CD4-positive, alpha-beta T cell treated with Interleukin-21 for 1 hour (primary cell): ENCODE results near the gene GAGE10.

Source experiments
- DNase-seq: peaks from one replicate; pipeline ENCODE4 v3.0.0-alpha.2; 2020

Gene GAGE10, protein sequence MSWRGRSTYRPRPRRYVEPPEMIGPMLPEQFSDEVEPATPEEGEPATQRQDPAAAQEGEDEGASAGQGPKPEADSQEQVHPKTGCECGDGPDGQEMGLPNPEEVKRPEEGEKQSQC

DNA sequence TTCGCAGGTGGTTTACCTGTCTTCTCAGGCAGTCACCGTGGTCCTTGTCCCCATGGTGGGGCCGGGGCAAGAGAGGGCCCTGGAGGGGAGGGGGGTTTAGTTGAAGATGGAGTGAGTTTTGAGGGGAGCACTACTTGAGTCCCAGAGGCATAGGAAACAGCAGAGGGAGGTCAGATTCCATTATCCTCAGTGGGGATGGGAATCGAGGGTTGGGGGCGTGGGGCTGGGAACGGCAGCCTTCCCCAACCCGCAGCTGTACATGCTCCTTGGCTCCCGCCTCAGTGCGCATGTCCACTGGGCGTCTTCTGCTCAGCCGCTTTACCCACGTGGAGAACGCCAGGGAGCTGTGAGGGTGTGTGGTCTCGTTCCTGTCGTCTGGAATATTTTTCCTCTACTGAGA is at the start of gene GAGE10:
Gene GAGE10 (plus strand): TSS at position 301 of the 400 bp plus-strand sequence. CDS start 1,214 bp downstream, outside the sequence.
- no peak for DNase-seq

DNA sequence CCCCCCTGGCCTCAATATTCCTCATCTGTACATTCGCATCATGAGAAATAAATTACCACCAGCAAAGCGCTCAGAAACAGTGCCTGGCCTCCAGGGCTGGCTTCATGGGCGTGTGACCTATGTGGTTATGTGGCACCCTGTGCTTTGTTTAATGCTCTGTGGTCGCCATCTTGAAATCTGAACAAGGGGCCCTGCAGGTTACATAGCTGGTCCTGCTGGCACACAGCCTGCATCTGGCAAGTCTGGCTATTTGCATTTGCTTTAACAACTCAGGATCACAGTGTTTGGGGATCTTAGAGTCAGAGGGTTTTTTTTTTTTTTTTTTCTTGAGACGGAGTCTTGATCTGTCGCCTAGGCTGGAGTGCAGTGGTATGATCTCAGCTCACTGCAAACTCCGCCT is 48.8 kb upstream of the GAGE10 start:
- DNase-seq, result no peak

DNA sequence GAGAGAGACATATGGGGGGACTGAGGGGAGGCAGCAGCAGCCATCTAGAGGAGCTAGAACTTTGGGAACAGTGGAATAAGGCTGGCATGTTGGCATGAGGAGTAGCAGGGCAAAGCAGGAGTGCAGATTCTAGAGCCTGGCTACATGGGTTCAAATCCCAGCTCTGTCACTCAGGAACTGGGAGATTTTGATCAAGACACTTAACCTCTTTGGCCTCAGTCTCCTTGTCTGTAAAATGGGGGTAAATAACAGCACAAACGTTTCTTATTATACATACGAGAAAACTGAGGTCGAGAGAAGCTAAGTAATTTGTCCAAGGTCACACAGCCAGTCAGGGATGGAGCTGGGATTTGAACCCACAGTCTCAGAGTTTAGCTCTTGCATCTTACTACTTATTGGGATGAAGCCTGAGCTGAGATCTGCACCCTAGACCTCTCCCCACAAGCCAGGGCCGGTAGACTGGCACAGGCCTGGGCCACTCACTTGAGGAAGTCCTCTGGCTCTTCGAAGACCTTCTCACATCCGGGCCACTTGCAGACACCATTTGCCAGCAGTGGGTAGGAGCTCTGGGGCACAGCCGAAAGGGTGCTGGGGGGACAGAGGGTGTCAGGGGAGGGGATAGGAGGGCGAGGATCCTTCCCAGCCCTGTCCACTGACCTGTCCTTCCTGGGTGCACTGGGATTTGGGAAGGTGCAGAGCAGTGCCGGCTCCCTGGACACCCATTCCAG is 47.0 kb upstream of the GAGE10 start:
- no peak for DNase-seq

DNA sequence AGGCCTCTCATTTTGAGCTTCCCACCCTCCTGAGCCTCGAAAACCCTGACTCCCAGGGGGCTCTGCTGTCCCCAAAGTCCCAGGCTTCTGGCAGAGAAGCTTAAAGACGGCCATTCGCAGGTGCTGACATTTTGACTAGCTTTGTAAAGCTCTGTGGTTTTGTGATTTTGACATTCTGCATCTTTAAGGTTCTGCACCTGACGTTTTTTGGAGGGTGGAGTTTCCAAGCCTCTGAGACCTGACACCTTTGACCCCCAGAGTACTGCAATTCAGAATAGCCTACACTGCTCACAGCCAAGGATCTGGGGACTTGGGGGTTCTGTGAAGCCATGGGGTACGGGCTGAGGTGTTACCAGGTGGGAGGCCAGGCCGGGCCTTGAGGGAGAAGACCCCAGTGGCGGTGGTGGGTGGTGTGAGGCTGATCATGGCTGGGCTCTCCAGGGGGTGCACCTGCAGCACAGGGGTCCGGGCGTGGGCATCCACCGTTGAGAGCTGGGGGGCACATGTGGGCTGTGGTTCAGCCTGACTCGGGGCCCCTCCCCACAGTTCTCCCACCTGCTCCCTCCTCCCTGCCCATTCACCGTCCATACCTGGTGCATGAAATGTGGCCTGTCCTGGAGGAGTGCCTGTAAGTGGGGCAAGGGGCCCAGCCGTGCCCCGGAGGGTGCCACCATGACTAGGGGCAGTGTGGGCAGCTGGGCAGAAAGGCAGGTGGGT is 46.2 kb upstream of the GAGE10 start:
- no peak for DNase-seq

DNA sequence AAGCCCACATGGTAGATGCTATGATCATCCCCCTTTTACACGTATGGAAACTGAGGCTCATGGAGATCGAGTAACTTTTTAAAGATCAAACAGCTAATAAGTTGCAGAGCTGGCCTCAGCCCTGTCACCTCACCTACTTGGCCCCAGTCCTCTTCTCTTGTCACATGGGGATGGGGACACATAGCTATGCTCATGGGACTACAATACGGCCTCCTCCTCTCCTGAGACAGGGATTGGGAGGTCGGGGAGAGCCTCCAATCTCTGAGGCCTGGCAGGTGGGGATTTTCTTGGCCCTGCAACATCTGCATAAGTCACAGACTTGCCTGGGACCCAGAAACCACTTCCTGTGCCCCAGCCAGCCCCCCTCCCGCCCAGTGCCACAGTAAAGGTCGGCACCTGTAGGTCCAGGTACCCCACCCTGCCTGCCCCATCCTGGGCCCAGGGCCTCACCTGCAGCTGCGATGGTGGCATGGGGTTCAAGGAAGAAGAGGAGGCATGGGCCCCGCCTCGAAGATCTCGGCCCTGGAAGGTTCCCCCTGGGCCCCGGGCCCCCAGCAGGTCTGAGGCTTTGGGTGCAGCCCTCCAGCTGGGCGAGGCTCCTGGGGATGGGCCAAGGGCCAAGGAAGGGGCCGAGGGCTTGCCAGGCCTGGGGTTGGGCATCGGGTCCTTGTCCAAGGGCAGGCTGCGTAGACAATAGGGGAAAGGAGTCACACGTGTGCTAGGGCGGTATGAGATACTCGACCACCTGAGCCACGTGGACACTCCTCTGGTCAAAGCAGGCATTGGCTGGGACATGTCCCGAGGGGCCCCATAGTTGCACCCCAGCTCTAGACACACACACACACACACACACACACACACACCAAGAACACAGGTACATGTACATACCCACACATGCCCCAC is 45.3 kb upstream of the GAGE10 start:
- peak; percentile 29 for DNase-seq

DNA sequence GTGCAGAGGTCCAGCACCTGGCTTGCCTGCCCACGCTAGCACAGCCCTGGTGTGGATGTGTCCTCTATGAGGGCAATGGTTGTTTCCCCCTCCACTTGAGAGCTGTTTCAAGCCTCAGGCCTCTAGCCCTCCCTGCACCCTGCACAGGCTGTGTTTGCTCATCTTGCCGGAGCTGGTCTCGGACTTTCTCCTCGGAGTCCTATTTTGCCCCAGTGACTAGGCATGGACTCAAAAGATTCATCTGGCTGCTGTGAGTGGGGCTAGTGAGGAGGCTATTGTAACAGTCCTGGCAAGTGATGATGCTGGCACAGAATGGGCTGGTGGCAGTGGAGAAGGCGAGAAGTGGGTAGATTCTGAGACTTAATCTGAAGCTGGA is 44.7 kb upstream of the GAGE10 start:
- no peak for DNase-seq

DNA sequence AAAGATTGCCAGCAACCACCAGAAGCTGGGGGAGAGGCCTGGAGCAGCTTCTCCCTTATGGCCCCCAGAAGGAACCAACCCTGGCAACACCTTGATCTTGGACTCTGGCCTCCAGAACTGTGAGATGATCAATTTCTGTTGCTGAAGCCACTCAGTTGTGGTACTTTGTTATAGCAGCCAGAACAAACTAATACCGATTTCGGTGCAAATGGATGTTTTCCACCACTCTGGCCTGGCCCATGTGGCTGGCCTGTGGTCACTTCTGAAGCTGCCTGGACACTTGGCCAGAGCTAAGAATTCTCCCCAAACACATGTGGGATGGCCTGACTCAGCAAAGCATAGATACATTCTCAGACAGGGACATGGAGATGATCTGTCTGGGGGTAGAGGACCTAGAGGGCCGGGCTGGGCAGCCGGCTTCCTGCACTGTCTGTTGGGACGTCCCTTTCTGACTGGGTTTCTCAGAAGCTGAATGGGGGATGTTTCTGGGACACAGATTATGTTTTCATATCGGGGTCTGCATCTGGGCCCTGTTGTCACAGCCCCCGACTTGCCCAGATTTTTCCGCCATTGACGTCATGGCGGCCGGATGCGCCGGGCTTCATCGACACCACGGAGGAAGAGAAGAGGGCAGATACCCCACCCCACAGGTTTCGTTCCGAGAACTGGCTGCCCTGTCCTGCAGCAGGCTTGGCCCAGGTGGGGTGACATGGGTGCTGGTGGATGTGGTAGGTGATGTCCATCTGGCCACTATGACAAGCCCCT is 43.0 kb upstream of the GAGE10 start:
- no peak for DNase-seq

DNA sequence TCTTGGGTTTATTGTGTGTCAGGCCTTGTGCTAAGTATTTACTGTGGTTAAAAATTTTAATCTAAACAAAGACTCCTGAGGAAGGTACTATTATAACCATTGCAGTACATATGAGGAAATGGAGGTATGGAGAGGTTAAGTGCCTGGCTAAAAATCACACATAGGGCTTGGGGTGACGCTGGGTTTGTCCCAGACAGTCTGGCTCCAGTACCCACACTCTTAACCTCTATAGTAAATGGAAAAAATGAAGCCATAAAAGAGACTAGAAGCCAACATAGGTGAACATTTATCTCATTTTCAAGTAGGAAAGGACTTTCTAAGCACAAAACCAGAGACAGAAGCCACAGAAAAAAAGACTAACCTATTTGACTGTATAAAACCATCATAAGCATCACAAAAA is 40.8 kb upstream of the GAGE10 start:
- no peak for DNase-seq

DNA sequence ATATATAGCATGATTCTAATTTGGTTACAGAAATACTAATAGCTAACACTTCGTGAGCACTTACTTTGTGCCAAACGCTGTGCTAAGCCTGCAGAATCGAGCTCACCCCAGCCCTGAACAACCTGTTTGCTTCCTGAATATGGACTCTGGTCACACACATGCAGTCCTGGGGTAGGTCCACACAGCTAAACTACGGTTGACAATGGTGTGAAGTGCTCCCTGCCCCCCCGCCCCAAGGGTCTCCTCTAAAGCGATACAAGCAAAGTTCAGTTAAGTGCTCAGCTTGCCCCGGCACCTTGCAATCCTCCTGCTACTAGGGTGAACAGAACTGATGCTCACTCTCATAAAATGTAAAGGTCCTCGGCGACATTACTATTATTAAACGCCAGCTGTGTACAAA is 39.8 kb upstream of the GAGE10 start:
- no peak for DNase-seq

DNA sequence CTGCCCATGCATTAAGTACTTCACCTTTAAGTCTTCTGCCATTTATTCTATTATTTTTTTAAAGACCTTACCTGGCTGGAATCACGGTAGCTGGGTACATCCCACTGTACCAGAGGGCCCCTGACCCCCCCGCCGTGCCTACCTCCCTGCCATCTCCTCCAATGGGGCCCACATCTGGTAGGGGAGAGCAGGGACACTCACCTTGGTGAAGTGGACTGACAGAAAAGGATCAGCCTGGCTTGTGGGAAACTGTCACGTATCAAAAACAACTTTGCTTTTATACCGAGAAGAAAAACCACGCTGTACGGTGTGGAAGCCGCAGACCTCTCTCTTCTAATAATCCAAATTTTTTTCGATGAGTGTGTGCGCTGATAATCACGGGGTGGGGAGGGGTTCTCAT is 39.0 kb upstream of the GAGE10 start, which contains the start of gene FOXP3:
Gene FOXP3 (minus strand): TSS at position 251 of the 400 bp plus-strand sequence. CDS start 6,205 bp downstream, outside the sequence.
- DNase-seq, result no peak

DNA sequence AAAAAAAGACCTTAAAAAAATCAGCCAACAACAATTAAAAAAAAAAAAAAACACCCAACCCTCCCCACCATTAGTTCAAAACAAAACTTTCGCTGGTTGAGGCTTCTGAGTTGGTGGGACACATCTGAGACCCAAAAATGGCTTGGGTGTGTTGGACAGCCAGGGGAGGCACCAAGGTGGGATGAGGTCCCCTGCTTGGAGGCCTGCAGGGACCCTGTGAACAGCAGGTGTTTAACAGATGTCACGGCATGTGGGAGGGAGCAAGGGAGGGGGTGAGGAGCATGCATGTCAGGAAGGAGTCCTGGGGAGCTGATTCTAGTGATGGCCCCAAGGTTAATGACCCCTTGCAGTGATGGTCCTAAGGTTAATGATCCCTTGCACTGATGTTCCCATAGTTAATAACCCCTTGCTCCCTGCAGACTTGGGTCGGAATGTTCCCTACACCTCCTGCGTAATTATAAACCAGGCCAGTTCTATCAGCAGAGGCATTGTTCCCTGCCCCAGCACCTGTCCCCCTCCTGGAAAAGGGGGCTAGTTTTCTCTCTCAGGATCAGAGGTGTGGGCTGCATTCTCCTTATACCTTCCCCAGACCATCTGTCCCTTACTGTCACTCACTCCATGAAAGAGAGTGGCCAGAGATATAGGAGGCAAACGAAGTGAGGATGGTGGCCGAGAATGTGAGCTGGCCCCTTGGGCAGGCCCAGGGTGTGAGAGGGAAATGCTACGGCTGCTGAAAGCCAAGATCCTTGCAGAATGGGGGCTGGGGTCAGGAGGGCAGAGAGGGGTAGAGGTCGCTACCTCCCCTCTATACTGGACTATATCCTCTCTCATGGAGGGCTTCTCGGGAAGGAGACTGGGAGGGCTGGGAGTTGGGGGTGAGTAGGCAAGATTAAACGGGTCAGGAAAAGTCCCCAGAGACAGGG is 36.7 kb upstream of the GAGE10 start:
- no peak for DNase-seq

DNA sequence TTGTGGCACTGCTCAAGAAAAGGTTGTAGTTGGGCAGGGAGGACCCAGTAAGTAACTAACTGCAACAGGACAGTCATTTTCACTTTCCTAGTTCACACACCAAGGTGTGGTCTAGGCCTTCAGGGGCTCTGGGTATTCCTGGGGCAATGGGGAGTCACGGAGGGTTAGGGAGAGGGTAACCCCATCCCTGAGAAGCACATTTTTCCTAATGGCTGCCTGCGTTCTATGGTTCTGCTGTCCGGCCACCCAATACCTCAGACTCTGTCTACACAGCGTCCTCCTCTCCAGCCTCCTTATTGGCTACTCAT is 34.8 kb upstream of the GAGE10 start:
- DNase-seq, result no peak

DNA sequence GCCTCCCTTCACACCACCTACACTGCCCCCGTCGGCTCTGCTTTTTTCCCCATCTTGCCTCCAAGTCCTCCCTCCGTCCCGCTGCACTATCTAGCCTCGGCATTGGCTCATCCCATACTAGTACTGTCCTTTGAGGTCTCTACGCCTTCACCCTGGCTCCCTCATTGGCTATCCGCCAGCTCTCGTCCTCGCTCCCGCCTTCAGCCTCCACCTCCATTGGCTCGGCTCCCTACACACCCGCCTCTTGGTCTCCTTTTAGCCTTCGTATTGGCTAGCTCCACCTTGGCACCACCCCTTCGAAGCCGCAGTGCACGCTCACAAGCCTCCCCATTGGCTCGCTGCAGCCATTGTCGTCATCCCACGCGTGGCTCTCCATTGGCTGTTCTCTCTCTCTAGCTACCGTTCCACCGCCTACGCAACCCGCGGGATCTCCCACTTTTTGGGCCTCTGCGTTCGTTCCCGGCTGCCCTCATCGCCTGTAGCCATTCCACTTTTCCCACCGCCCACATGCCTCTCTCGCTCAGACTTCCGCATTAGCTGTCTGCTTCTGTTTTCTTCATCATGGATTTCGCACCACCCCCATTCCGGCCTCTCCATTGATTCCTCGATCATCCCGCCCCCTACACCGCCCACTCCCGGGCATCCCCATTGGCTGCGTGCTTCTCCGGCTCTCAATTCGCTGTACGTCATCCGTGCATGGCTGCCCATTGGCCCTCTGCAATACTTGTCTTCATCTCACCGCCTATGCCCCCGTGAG is 34.3 kb upstream of the GAGE10 start:
- DNase-seq, result peak; percentile 97

DNA sequence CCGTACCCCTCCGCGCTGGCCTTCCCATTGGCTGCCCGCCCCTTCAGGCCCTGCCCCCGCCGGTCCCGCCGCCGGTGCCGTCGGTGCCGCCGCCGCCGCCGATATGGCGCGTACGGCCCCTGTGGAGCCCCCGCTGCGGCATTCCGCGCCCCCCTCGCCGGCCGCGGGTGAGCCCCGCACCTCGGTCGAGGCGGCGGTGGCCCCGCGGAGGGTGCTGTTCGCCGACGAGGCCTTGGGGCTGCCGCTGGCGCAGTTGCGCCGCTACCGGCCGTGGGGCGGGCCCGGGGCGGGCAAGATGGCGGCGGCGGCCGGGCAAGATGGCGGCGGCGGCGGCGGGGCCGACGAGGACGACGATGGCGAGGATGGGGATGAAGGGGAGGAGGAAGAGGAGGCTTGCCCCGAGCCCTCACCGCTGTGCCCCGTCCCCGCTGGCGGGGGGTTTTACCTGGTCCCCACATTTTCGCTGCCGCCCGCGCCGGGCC is 33.6 kb upstream of the GAGE10 start, which contains the start of gene PPP1R3F:
Gene PPP1R3F (plus strand): TSS at position 27 of the 482 bp plus-strand sequence. CDS start 77 bp downstream, at position 104.
- DNase-seq, result no peak

DNA sequence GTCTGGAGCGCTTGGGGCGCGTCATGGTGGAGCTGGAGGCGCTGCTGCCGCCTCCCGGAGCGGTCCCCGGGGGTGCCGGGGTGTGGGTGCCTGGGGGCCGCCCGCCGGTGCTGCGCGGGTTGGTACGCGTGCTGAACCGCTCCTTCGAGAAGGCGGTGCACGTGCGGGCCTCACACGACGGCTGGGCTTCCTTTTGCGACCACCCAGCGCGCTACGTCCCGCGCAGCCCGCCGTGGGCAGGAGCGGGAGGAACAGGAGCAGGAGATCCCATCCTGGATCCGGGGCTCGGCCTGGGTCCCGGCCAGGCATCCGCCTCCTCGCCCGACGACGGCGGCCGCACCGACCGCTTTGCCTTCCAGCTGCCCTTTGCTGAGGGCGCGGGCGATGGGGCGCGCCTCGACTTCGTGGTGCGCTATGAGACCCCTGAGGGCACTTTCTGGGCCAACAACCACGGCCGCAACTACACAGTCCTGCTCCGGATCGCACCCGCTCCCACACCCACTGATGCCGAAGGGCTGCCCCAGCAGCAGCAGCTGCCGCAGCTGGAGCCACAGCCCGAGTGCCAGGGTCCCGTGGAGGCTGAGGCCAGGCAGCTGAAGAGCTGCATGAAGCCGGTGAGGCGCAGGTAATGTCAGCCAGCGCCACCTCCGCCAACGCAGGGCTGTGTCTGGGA is 33.1 kb upstream of the GAGE10 start:
- no peak for DNase-seq

DNA sequence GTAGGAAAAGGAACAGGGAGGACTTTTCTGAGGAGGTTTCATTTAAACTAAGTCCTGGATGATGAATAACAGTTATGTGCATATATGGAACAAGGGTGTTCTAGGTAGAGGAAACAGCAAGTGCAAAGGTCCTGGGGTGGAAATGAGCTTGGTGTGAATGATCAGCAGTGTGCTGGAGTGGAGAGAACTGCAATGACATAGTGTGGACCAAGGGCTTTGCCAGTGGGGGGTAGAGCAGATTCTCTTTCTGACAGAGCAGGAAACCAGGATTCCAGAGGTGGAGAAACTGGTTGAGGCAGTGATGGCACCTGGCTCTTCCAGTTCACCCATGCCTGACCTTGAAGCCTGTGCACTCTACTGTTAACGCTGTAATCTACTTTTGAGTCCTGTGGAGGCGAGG is 32.1 kb upstream of the GAGE10 start:
- no peak for DNase-seq

DNA sequence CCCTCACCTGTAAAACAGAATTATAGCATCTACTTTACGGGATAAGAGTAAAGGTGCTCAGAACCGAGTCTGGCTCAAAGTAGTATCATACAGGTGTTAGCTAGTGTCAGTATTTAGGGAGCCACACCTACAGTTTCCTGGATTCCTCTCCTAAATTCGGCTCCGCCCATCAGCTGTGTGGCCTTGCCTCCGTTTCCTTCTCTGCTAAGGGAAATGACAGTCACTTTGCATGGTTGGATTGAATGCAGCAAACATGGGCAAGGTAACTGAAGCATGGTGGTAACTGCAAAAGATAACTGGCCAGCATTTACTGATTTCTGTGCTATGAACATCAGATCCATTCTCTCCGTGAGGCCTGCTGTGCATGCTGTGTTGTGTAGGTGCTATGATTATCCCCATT is 31.0 kb upstream of the GAGE10 start:
- peak; percentile 39 for DNase-seq

DNA sequence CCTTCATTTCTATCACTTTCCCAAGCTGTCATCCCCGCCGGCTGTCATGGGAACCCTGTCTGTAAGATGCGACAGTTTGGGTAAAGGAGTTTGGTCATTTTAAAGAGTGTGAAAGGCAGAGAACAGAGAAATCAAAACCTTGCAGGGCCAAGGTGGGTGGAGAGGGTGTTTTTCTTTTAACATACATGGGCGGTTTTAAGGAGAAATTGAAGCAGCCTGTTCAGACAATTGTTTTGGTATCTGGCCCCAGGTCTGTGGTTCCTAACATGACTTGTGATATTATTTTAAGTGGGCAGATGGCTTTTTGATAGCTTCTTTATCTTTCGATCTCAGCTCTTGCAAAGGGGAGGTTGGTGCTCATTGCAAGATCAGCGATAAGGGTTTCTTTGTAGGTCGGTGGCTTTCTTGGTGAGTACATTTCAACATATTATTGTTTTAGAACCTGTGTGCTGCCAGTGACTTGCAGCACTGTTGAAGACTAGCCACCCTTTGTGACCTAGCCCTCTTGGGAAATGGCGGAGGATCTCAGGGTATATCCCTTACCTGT is 30.2 kb upstream of the GAGE10 start:
- peak; percentile 75 for DNase-seq

DNA sequence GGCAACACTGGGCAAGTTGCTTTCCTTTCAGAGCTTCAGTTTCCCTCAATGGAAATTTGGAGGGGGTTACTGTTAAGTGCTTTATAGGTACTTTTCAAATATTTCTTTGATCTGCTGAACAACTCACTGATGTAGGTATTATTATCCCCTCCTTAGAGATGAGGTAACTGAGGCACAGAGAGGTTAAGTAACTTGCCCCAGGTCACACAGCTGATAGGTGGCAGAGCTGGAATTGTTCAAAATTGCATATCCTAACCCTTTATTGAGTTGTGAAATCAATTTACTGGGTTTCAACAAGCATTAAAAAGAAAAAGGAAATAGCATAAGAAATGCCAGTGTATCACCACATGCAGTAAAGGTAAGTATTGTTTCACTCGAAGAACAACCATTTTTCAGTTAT is 27.2 kb upstream of the GAGE10 start:
- DNase-seq, result no peak
